NB4 (cell line): ENCODE data around the gene KRT7.

ENCODE experiments used
- DNase-seq: peaks from one replicate; pipeline ENCODE4 v3.0.0; 2010; ENCODE audit warnings: low read depth
- H3K4me3 ChIP-seq: one replicate; pipeline ENCODE4 v1.5.1; 2011; ENCODE audit warnings: mild to moderate bottlenecking, low read depth, low read length, moderate library complexity
- CTCF ChIP-seq: IDR thresholded peaks from one replicate; pipeline ENCODE4 v1.5.1; 2012; ENCODE audit warnings: low read depth, low read length
- MAX ChIP-seq: IDR thresholded peaks from 2 replicates; pipeline ENCODE4 v1.6.1; 2011; ENCODE audit warnings: low read depth, low read length
- MYC ChIP-seq: IDR thresholded peaks from 2 replicates; pipeline ENCODE4 v1.6.1; 2011; ENCODE audit warnings: low read depth, low read length
- POLR2A ChIP-seq: IDR thresholded peaks from 2 replicates; pipeline ENCODE4 v1.6.1; 2011; ENCODE audit warnings: mild to moderate bottlenecking; ENCODE audit not compliant: insufficient read length; ENCODE audit errors: extremely low read depth

Gene KRT7

GRCh38 chr12:52275686-52276085 lies 42.6 kb downstream of the KRT7 start:
- DNase-seq: no peak
- H3K4me3 ChIP-seq: no peak overlapping the region
- TF ChIP-seq CTCF (no peak), MYC (no peak)

GRCh38 chr12:52277486-52278245 lies 44.6 kb downstream of the KRT7 start:
- no peak for DNase-seq
- H3K4me3 ChIP-seq: no peak overlapping the region
- TF ChIP-seq CTCF (no peak), MAX (no peak), MYC (no peak), POLR2A (no peak)

GRCh38 chr12:52278575-52279421 lies 45.8 kb downstream of the KRT7 start:
- no peak overlapping the region for H3K4me3 ChIP-seq
- peak; percentile 77 for DNase-seq
- TF ChIP-seq POLR2A (no peak), CTCF (peak; percentile 99)

- DNase-seq: no peak
- H3K4me3 ChIP-seq: no peak overlapping the region
- TF ChIP-seq MYC (no peak), MAX (no peak), CTCF (no peak), POLR2A (no peak)
Observed at GRCh38 chr12:52279422-52280318, 46.6 kb downstream of the KRT7 start.

- TF ChIP-seq MAX: no peak
- no peak for TF ChIP-seq POLR2A
- no peak for TF ChIP-seq CTCF
- TF ChIP-seq MYC: no peak
- DNase-seq: peak; percentile 65
- H3K4me3 ChIP-seq: no peak overlapping the region
Observed at GRCh38 chr12:52280319-52280795, 47.3 kb downstream of the KRT7 start.
